Nephron (organoid): Measurements from ENCODE around the gene CYP4F11.

Experiments
- H3K27ac Mint-ChIP-seq, 3 experiments: 2 replicates each; pipeline ENCODE4 v1.8.0; 2020; ENCODE audit warnings: mixed read lengths in 3 of 3, mild to moderate bottlenecking in 2 of 3, moderate library complexity in 1 of 3
- H3K27me3 Mint-ChIP-seq: 2 replicates; pipeline ENCODE4 v1.8.0; 2021; ENCODE audit warnings: low read depth, mild to moderate bottlenecking, moderate library complexity, mixed read lengths
- H3K36me3 Mint-ChIP-seq: 2 replicates; pipeline ENCODE4 v1.8.0; 2020; ENCODE audit warnings: low read depth, mixed read lengths
- H3K4me1 Mint-ChIP-seq: 2 replicates; pipeline ENCODE4 v1.8.0; 2020; ENCODE audit warnings: mixed read lengths
- H3K4me3 Mint-ChIP-seq, 3 experiments: 2 replicates each; pipeline ENCODE4 v1.8.0; 2020; ENCODE audit warnings: mild to moderate bottlenecking in 3 of 3, mixed read lengths in 3 of 3, moderate library complexity in 2 of 3
- H3K9me3 Mint-ChIP-seq: 2 replicates; pipeline ENCODE4 v1.8.0; 2020; ENCODE audit warnings: mixed read lengths
- TF ChIP-seq, protein P1 (sequence below), 3 experiments: fragments of 200-600 bp; sonication (generic); IDR thresholded peaks; one replicate each; pipeline ENCODE4 v1.5.0; 2021; ENCODE audit warnings: antibody characterized with exemption in 3 of 3; ENCODE audit not compliant: unreplicated experiment in 3 of 3

The CYP4F11 gene

DNA sequence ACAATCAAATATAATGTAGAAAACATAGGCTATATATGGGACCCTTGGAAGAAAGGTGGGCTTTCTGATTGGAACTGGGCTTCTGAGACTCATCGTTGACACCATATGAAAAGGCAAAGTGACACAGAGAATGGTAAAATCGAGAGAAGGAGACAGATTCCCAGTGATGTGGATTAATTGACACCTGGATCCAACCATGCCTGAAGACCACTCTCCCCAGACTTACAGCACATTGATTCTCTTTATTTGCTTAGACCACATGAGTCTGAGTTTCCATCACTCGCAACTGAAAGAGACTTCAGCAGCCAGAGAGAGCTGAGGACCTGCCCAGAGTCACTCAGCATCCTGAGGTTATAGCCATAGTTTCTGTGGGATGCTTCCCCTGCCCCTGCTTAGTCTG lies 6.0 kb downstream of the CYP4F11 start:
- TF ChIP-seq, protein P1, sequence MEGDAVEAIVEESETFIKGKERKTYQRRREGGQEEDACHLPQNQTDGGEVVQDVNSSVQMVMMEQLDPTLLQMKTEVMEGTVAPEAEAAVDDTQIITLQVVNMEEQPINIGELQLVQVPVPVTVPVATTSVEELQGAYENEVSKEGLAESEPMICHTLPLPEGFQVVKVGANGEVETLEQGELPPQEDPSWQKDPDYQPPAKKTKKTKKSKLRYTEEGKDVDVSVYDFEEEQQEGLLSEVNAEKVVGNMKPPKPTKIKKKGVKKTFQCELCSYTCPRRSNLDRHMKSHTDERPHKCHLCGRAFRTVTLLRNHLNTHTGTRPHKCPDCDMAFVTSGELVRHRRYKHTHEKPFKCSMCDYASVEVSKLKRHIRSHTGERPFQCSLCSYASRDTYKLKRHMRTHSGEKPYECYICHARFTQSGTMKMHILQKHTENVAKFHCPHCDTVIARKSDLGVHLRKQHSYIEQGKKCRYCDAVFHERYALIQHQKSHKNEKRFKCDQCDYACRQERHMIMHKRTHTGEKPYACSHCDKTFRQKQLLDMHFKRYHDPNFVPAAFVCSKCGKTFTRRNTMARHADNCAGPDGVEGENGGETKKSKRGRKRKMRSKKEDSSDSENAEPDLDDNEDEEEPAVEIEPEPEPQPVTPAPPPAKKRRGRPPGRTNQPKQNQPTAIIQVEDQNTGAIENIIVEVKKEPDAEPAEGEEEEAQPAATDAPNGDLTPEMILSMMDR (IDR thresholded peaks at IDR 0.05; ENCODE audit: unreplicated experiment in 3 of 3): no peak
- Mint-ChIP-seq H3K9me3 (peaks cover 47% of the 10 kb centered on the region), H3K27me3 (no peaks in the 10 kb centered on the region), H3K4me3 (no peak overlapping the region), H3K27ac (no peak overlapping the region), H3K4me1 (no peaks in the 10 kb centered on the region), H3K36me3 (no peaks in the 10 kb centered on the region)

DNA sequence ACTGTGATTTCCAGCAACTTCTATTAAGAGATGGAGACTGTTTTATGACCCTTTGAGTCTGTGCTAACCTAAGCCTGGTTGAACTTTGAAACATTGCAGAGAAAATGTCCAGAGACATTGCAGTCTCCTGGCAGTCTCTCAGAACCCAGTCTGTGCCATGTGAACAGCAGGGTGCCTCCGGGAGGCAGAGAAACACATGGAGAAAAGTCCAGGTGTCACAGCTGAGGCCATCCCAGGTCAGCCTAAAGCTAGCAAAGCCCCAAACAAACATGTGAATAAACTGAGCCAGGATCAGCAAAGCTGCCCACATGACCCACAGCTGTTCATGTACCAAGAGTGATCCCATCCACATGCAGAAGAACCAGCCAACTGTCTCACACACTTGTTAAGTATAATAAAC lies 7.8 kb downstream of the CYP4F11 start:
- TF ChIP-seq, protein P1 (IDR thresholded peaks at IDR 0.05; ENCODE audit: unreplicated experiment in 3 of 3): no peak
- Mint-ChIP-seq H3K4me1 (no peaks in the 10 kb centered on the region), H3K27ac (no peak overlapping the region), H3K36me3 (no peaks in the 10 kb centered on the region), H3K27me3 (no peaks in the 10 kb centered on the region), H3K9me3 (peaks cover 55% of the 10 kb centered on the region), H3K4me3 (no peak overlapping the region)

DNA sequence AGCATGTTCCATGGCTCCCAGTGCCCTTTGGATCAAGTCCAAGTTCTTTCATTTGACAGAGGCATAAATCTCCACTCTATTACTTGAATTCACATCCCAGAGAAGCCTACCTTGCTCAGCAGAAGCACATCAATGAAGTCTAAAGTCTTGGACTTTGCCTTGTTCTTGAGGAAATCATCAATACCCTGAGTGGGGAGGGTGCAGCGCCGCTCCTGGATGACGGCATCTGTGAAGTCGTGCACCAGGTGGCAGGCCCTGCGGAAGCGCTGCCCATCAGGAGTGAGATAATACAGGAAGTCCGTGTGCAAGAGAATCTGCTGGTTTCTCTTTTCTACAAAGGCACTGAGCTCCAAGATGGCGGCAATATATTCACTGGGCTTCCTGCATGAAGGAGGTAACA lies 10.6 kb downstream of the CYP4F11 start:
- TF ChIP-seq, protein P1 (IDR thresholded peaks at IDR 0.05; ENCODE audit: unreplicated experiment in 3 of 3): no peak
- Mint-ChIP-seq H3K27me3 (no peaks in the 10 kb centered on the region), H3K4me1 (no peaks in the 10 kb centered on the region)

DNA sequence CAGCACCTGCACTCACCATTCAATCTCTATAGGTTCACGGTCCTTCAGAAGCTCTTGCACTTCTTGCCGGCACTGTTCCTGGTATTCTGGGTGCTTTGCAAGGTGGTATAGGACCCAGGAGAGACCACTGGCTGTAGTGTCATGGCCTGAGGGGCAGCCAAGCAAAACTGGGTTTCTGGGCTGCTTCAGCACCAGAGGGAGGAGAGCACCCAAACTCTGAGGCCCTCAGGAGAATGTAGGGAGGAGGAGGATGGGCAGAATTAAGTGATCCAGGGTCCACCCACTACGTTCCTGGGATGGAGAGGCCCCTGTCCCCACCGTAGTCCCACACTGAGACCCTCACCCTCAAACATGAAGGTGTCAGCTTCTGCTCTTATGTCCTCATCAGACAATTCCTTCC lies 12.3 kb downstream of the CYP4F11 start:
- no peaks in the 10 kb centered on the region for H3K4me1 Mint-ChIP-seq
- no peak overlapping the region for H3K4me3 Mint-ChIP-seq
- no peaks in the 10 kb centered on the region for H3K27me3 Mint-ChIP-seq
- H3K27ac Mint-ChIP-seq: no peak overlapping the region
- TF ChIP-seq, protein P1 (IDR thresholded peaks at IDR 0.05; ENCODE audit: unreplicated experiment in 3 of 3): no peak
- peaks cover 34% of the 10 kb centered on the region for H3K9me3 Mint-ChIP-seq
- H3K36me3 Mint-ChIP-seq: no peaks in the 10 kb centered on the region

More for the DNA sequence above, 10.6 kb downstream of the CYP4F11 start:
- H3K36me3 Mint-ChIP-seq: no peaks in the 10 kb centered on the region
- H3K4me3 Mint-ChIP-seq: no peak overlapping the region
- no peak overlapping the region for H3K27ac Mint-ChIP-seq
- peaks cover 41% of the 10 kb centered on the region for H3K9me3 Mint-ChIP-seq

DNA sequence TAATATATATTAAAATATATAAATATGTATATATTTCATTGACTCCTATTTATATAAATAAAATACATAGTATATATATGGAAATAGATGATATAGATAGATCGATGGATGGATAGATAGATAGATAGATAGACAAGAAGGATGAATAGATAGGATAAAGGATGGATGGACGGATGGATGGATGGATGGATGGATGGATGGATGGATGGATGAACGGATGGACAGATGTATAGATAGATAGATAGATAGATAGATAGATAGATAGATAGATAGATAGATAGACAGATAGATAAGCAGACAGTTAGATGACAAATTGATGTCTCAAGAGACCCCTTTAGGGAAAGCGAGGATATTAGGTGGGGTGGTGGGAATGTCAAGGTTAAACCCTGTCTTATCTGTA lies 15.1 kb downstream of the CYP4F11 start:
- no peaks in the 10 kb centered on the region for H3K4me1 Mint-ChIP-seq
- no peak overlapping the region for H3K4me3 Mint-ChIP-seq
- H3K9me3 Mint-ChIP-seq: peaks cover 34% of the 10 kb centered on the region
- TF ChIP-seq, protein P1 (IDR thresholded peaks at IDR 0.05; ENCODE audit: unreplicated experiment in 3 of 3): no peak
- no peak overlapping the region for H3K27ac Mint-ChIP-seq
- no peaks in the 10 kb centered on the region for H3K27me3 Mint-ChIP-seq
- H3K36me3 Mint-ChIP-seq: no peaks in the 10 kb centered on the region

DNA sequence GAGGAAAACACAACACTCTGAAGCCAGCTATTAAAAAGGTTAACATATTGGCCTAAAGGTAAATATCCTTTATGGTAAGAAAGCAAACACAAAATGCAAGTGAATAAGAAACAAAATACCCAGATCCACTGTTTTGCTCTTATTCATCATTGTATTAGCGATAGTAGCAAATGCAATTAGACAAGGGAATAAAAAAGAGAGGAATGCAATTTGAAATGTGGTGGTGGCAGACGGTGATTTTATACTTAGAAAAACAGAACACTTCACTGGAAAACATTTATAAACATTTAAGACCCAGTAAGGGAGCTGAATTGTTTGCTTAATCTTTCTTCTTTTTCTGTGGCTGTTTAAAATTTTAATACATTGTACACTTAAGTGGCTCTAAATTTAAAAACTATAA lies 19.2 kb downstream of the CYP4F11 start:
- TF ChIP-seq, protein P1 (IDR thresholded peaks at IDR 0.05; ENCODE audit: unreplicated experiment in 3 of 3): no peak
- Mint-ChIP-seq H3K4me3 (no peak overlapping the region), H3K27me3 (no peaks in the 10 kb centered on the region), H3K36me3 (peaks cover 4% of the 10 kb centered on the region), H3K27ac (no peak overlapping the region), H3K9me3 (peaks cover 37% of the 10 kb centered on the region), H3K4me1 (no peaks in the 10 kb centered on the region)
